ENCODE data around the gene CCDC9B. TPM values are rescaled to one million over a fixed set of nuclear protein-coding genes. Genes with fewer than 3 reads are reported as not detected.
A peak's percentile ranks its signal among the peaks of the same experiment; 100 is the strongest.

CCDC9B gene
- total and polyA plus RNA-seq, 2 experiments from 2014 or later, result 8.2 to 14.6 TPM

GRCh38 chr15:40345867-40346578 is 5.3 kb upstream of the CCDC9B start:
- Histone ChIP-seq H3K9me3 (ENCODE audit: low read depth) (no peaks in the 10 kb centered on the region), H3K4me1 (ENCODE audit: low read depth) (peaks cover 4% of the 10 kb centered on the region), H3K27ac (no peak overlapping the region), H3K4me3 (no peak overlapping the region), H3K36me3 (no peaks in the 10 kb centered on the region), H3K27me3 (no peaks in the 10 kb centered on the region)
- no peak for DNase-seq (ENCODE audit: low read depth in 1 of 2, low spot score in 1 of 2)
- TF ChIP-seq, protein P1, sequence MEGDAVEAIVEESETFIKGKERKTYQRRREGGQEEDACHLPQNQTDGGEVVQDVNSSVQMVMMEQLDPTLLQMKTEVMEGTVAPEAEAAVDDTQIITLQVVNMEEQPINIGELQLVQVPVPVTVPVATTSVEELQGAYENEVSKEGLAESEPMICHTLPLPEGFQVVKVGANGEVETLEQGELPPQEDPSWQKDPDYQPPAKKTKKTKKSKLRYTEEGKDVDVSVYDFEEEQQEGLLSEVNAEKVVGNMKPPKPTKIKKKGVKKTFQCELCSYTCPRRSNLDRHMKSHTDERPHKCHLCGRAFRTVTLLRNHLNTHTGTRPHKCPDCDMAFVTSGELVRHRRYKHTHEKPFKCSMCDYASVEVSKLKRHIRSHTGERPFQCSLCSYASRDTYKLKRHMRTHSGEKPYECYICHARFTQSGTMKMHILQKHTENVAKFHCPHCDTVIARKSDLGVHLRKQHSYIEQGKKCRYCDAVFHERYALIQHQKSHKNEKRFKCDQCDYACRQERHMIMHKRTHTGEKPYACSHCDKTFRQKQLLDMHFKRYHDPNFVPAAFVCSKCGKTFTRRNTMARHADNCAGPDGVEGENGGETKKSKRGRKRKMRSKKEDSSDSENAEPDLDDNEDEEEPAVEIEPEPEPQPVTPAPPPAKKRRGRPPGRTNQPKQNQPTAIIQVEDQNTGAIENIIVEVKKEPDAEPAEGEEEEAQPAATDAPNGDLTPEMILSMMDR (IDR thresholded peaks at IDR 0.05; ENCODE audit: low read depth, low read length), result no peak

GRCh38 chr15:40345225-40345866 is 4.6 kb upstream of the CCDC9B start:
- no peak for DNase-seq (ENCODE audit: low read depth in 1 of 2, low spot score in 1 of 2)
- no peak overlapping the region for H3K4me3 ChIP-seq
- no peaks in the 10 kb centered on the region for H3K9me3 ChIP-seq (ENCODE audit: low read depth)
- no peaks in the 10 kb centered on the region for H3K36me3 ChIP-seq
- no peak overlapping the region for H3K27ac ChIP-seq
- TF ChIP-seq, protein P1 (IDR thresholded peaks at IDR 0.05; ENCODE audit: low read depth, low read length), result no peak
- no peaks in the 10 kb centered on the region for H3K27me3 ChIP-seq
- peaks cover 10% of the 10 kb centered on the region for H3K4me1 ChIP-seq (ENCODE audit: low read depth)

- no peaks in the 10 kb centered on the region for H3K9me3 ChIP-seq (ENCODE audit: low read depth)
- H3K4me3 ChIP-seq, result no peak overlapping the region
- H3K27me3 ChIP-seq, result no peaks in the 10 kb centered on the region
- peaks cover 17% of the 10 kb centered on the region for H3K4me1 ChIP-seq (ENCODE audit: low read depth)
- H3K27ac ChIP-seq, result no peak overlapping the region
- TF ChIP-seq, protein P1 (IDR thresholded peaks at IDR 0.05; ENCODE audit: low read depth, low read length), result peak; percentile 80
- H3K36me3 ChIP-seq, result no peaks in the 10 kb centered on the region
- peak; percentile 65 to 74 for DNase-seq (ENCODE audit: low read depth in 1 of 2, low spot score in 1 of 2)
Observed at GRCh38 chr15:40344631-40345120, 3.9 kb upstream of the CCDC9B start.

GRCh38 chr15:40344217-40344616 is 3.5 kb upstream of the CCDC9B start:
- Histone ChIP-seq H3K9me3 (ENCODE audit: low read depth) (no peaks in the 10 kb centered on the region), H3K4me1 (ENCODE audit: low read depth) (peaks cover 19% of the 10 kb centered on the region), H3K27ac (no peak overlapping the region), H3K4me3 (no peak overlapping the region), H3K27me3 (no peaks in the 10 kb centered on the region), H3K36me3 (no peaks in the 10 kb centered on the region)
- peak in 1 of 2 donors; percentile 60 for DNase-seq (ENCODE audit: low read depth in 1 of 2, low spot score in 1 of 2)
- TF ChIP-seq, protein P1 (IDR thresholded peaks at IDR 0.05; ENCODE audit: low read depth, low read length), result no peak

DNA sequence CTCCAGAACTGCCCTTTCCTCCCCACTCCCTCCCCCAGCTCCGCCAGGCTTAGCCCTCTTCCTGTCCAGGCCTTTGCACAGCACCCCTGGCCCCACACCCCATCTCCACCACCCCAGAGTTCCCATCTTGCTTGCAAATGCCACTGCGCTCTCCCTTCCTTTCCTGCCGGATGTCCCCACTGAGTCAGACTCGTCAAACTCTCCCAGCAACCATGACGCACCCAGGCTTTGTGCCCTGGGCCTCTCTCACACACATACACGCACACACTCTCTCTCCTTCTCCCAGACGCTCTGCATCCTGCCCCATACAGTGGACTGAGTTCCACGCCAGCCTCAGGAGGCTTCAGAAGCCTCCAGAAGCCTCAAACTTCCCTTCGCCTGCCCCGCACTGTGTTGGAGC is 2.8 kb upstream of the CCDC9B start:
- no peak overlapping the region for H3K27ac ChIP-seq
- peak in 1 of 2 donors; percentile 93 for DNase-seq (ENCODE audit: low read depth in 1 of 2, low spot score in 1 of 2)

More for the DNA sequence above, 2.8 kb upstream of the CCDC9B start:
- peaks cover 21% of the 10 kb centered on the region for H3K4me1 ChIP-seq (ENCODE audit: low read depth)
- no peaks in the 10 kb centered on the region for H3K27me3 ChIP-seq
- TF ChIP-seq, protein P1 (IDR thresholded peaks at IDR 0.05; ENCODE audit: low read depth, low read length), result no peak
- H3K4me3 ChIP-seq, result no peak overlapping the region
- no peaks in the 10 kb centered on the region for H3K36me3 ChIP-seq
- no peaks in the 10 kb centered on the region for H3K9me3 ChIP-seq (ENCODE audit: low read depth)

Measured in cardiac muscle cell (in vitro differentiated cells and primary cell).